ENCODE data around the gene PHF21A. TPM values are rescaled to one million over a fixed set of nuclear protein-coding genes. Genes with fewer than 3 reads are reported as not detected.

Gene PHF21A
- total RNA-seq, 4 donors from 2014 or later, result 11.2 to 22.3 (median 15.9) TPM

- Histone ChIP-seq H3K9me3 (no peaks in the 10 kb centered on the region), H3K27me3 (peaks cover 0 to 42% (median 0%) of the 10 kb centered on the region in 4 donors), H3K4me3 (no peak overlapping the region), H3K4me1 (peaks cover 26 to 74% (median 46%) of the 10 kb centered on the region in 3 donors), H3K27ac (peak overlapping the region in 2 of 4 donors; percentile 9 to 13), H3K36me3 (peaks cover 0 to 17% (median 0%) of the 10 kb centered on the region in 3 donors)
- no peak for TF ChIP-seq POLR2A (IDR thresholded peaks at IDR 0.05)
- TF ChIP-seq CTCF (IDR thresholded peaks at IDR 0.05), result no peak
- DNase-seq, result no peak
- WGBS, 2 donors, result 75 to 79% methylated on average over 1 to 3 of the region's 6 CpGs
- intact Hi-C loops (cut with DNase I), result no loop called here
These were observed 196.3 kb downstream of the PHF21A start for GRCh38 chr11:45924927-45925326.

- intact Hi-C loops (cut with DNase I), result no loop called here
- Histone ChIP-seq H3K4me3 (peak overlapping the region in 2 of 4 donors; percentile 13 to 18), H3K27ac (peak overlapping the region in 2 of 4 donors; percentile 9 to 13), H3K36me3 (peaks cover 0 to 17% (median 0%) of the 10 kb centered on the region in 3 donors), H3K27me3 (peaks cover 0 to 42% (median 0%) of the 10 kb centered on the region in 4 donors), H3K4me1 (peaks cover 20 to 74% (median 41%) of the 10 kb centered on the region in 3 donors), H3K9me3 (no peaks in the 10 kb centered on the region)
- 56 to 72% methylated on average over 9 to 15 of the region's 22 CpGs for WGBS, 2 donors
- no peak for DNase-seq
- TF ChIP-seq POLR2A (IDR thresholded peaks at IDR 0.05) (no peak), CTCF (IDR thresholded peaks at IDR 0.05) (no peak)
These were observed 197.0 kb downstream of the PHF21A start for GRCh38 chr11:45924036-45924915.

- Histone ChIP-seq H3K27me3 (peaks cover 0 to 42% (median 0%) of the 10 kb centered on the region in 4 donors), H3K36me3 (peaks cover 0 to 9% (median 0%) of the 10 kb centered on the region in 3 donors), H3K4me3 (peak within 1 kb of the TSS; percentile 46 to 73 (median 66)), H3K9me3 (no peaks in the 10 kb centered on the region), H3K27ac (peak within 1 kb of the TSS; percentile 47 to 85 (median 70)), H3K4me1 (peaks cover 14 to 67% (median 36%) of the 10 kb centered on the region in 3 donors)
- DNase-seq, result no peak
- TF ChIP-seq POLR2A (IDR thresholded peaks at IDR 0.05) (peak in 2 of 4 donors; percentile 51 to 54), CTCF (IDR thresholded peaks at IDR 0.05) (no peak)
- no CpG with 5 or more reads among the region's 73 CpGs for WGBS, 2 donors
- intact Hi-C loops (cut with DNase I), result no loop called here
These were observed 198.7 kb downstream of the PHF21A start, which contains the start of gene LARGE2 for GRCh38 chr11:45922425-45923082. Gene LARGE2 (plus strand): TSS chr11:45922656. CDS start chr11:45922883, 227 bp downstream.

GRCh38 chr11:45921561-45922424, 199.5 kb downstream of the PHF21A start:
- peaks cover 0 to 3% (median 0%) of the 10 kb centered on the region in 3 donors for H3K36me3 ChIP-seq
- H3K27me3 ChIP-seq, result peaks cover 0 to 42% (median 0%) of the 10 kb centered on the region in 4 donors
- TF ChIP-seq POLR2A (IDR thresholded peaks at IDR 0.05) (no peak), CTCF (IDR thresholded peaks at IDR 0.05) (no peak)
- H3K4me3 ChIP-seq, result peak overlapping the region; percentile 46 to 73 (median 66)
- H3K27ac ChIP-seq, result peak overlapping the region; percentile 47 to 85 (median 70)
- 34 to 60% methylated on average over 1 to 10 of the region's 54 CpGs for WGBS, 2 donors
- H3K4me1 ChIP-seq, result peaks cover 20 to 72% (median 40%) of the 10 kb centered on the region in 3 donors
- intact Hi-C loops (cut with DNase I), result no loop called here
- no peaks in the 10 kb centered on the region for H3K9me3 ChIP-seq
- DNase-seq, result no peak
